NCI-H1694 (cell line): ENCODE results near the gene C1QL1.

Experiments
- DNase-seq: peaks from one replicate; lab custom pipeline; 2025; lab: John Stamatoyannopoulos, UW

C1QL1 gene

DNA sequence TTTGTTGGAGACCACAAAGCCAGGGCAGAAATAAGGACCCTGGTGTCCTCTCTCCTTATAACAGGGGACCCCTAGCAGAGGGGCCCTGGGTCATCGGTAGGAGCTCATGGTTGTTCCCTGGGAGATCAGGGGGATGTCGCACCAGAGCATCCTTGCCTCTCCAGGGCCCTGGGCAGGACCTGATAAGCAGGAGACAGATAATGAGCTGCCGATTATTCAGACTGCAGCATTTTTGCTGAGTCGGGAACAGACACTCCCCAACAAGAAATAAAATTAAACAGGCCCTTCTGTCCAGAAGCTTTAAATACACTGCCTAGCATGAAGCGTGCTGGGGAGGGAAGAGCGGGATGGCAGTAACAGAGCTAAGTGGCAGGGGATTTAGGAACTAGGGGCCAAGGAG, 37.4 kb downstream of the C1QL1 start:
- DNase-seq, result no peak

- no peak for DNase-seq
These were observed 39.0 kb downstream of the C1QL1 start for GRCh38 chr17:44928950-44929720.

DNA sequence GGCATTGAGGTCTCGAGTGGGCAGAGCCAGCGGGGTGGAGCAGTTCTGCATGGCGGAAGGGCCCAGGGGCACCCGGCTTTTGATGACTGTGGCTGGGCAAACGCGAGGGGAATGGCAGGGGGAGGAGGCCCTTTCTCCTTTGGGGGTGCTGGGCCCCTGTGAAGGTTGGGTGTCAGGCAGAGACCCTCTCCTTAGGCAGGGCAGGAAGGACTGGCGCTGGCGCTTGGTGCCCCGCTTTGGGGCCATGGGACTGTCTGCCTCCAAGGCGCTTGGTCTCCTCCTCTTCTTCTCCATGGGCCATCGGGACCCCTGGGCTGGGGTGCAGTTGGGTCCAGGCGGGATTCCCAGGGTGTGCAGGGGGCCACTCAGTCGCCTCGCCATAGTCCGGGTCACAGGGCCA, 40.0 kb downstream of the C1QL1 start:
- no peak for DNase-seq

DNA sequence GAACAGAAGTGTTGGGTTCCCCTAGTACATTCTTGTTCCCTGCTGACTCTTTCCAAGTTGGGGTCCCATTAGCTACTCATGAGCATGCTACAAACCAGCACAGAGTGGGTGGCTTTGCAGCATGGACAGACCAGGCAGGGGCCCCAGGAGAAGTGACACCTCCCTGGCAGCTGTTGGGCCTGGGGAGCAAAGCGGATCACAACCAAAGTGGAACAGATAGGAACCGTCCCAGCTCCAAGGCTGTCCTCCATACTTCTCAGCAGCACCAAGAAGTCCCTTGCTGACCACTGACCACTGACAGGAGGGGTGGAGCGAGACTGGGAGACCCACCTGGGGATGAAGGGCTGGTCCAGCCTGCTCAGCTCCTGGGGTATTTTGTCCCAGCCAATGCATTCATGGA, 40.4 kb downstream of the C1QL1 start:
- no peak for DNase-seq

GRCh38 chr17:44926821-44927525, 41.1 kb downstream of the C1QL1 start:
- DNase-seq, result no peak

DNA sequence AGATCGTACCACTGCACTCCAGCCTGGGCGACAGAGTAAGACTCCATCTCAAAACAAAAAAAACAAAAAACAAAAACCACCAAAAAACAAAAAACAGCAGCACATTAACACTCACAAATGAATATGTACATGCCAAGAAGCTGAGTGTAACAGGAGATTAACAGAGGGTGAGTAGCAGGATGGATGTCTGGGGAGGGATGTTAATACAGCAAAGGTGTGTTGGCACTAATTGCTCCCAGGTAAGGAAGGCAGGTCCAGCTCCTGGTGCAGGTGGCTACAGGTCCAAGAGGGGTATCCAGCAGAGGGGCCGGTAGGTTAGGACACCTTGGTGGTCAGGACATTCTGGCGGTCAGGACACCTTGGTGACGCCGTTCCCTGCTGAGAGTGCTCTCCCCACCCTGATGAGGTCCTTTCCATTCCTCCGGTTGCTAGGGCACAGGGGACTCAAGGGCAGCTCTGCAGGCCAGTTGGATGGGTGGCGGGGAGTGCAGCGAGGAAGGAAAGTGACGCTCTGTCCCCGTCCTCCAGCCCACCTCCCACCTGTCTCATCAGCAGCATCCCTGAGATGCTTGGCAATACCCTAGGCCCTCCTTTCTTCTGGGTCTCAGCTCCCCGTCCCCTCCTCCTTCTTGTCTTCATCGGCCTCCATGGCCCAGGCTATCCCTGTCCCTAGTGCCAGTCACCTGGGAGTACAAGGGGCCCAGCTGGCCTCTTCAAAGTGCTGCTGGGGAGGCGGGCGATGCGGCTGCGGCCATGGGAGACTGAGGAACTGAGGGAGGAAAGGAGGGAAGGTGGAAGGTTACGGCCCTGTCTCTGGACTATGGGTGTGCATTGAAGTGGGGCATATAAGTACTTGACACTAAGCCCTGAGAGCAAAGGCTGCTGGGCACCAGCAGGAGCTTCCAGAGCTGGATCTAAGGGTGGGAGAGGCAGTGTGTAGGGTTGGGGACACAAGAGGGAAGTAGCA, 42.1 kb downstream of the C1QL1 start:
- no peak for DNase-seq

GRCh38 chr17:44924107-44924544, 44.0 kb downstream of the C1QL1 start:
- no peak for DNase-seq

DNA sequence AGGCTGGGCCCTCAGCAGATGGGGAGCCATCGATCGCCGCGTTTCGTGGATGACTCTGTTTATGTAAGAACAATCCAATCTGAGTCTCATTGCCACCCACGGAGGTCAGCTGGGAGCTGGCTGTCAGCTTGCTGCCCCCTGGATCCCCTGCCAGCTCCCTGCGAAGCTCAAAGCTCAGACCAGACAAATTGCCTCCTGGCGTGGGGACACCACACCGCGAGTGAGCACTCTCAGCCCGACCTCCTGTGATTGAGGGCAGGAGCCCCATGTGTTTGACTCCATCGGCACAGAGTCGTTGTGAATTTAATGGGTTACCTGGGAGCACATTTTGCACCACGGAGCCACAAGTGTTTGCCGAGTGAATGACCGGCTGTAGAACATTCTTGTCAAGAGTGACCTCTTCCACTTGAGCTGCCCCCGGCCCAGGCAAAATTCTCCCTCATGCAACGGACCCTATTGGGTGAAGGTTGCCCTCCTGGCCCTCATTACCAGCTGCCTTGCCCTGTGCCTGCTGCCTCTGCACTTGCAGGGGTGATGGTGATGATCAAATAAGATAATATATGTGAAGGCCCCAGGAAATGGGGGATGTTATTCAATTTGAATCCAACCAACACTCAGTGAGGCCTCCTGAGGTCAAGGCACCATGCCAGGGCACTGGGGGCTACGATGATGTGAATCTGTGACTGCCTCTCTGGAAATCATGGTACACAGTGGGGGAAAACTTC, 45.2 kb downstream of the C1QL1 start:
- no peak for DNase-seq

DNA sequence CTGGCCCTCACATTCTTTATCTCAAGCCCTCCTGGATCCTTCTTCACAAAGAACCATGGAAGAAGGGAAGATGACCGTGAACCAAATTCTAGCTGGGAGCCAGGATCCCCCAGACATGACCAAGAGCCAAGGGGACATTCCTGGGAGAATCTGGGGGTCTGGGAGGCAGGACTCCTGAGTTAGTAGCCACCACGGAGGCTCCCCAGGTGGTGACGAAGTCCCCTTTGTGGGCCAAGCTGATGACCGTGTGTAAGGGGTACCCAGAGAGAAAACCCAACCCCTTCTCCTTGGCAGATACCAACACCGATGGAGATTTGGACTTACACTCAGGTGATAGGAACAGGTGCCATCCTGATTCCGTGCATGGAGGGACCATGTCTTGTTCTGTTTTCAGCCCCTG, 46.0 kb downstream of the C1QL1 start:
- DNase-seq, result no peak

DNA sequence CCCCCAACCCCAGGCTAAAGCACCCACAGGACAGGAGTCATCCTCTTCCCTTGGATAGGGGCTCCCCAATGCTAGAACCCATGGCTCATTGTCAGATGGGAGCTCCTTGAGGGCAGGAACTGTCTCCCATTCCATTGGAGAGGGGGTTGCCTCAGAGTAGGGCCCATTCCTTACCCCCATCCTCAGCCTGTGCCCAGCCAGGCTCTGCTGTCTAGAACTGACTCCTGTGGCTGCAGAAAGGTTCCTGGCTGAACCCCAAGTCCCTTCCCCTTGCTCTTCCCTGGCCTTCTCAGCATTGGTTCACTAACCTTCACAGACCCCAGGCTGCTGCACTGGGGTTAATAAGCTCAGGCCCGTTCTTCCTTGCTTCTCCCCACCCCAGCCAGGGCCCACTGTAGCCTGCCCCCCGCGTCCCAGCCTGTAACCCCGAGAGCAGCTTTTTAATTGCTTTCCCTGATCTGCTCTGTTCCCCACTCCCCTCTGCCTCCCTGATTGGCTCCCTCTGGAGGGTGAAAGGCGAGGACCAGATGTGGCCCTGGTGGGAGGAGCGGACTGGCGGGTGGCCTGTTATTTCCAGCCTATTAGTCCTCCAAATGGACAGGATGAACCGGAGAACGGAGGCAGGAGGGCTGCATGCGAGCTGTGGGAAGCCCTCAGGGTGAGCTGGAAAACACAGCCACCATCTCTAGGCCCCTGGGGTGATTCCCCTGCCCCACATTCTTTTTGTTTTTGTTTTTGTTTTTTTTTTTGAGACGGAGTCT, 46.8 kb downstream of the C1QL1 start:
- DNase-seq, result peak; percentile 55

- DNase-seq, result no peak
These were observed 47.5 kb downstream of the C1QL1 start for GRCh38 chr17:44920565-44920940.

DNA sequence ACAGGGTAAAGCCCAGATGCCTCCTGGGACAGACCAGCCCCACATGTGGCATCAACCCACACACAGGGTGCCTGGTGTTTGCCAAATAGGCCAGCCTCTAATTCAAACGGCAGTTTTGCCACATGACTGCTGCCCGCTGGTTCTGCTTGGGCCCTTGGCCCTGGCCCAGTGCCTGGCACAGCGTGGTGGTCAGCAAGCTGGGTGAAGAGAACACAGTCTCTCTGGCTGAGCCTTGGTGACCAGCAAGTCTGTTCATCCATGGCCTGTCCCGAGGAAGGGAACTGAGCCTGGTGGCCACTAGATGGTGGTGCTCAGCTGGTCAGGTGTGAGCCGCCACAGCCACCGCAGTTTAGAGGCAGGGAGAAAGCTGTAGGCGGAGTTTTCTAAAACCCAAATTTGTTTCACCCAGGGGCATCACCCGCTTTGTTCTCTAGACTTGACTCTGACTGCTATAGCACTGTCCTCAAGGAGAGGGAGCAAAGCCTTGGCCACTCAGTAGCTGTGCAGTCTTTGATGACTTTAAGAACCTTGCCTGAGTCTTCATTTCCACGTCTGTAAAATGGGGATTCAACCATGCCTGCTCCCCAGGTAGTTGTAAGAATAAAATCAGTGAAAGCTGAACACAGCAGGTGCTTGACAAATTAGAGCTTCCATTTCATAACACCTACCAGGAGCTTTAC, 48.1 kb downstream of the C1QL1 start:
- DNase-seq, result peak; percentile 38

DNA sequence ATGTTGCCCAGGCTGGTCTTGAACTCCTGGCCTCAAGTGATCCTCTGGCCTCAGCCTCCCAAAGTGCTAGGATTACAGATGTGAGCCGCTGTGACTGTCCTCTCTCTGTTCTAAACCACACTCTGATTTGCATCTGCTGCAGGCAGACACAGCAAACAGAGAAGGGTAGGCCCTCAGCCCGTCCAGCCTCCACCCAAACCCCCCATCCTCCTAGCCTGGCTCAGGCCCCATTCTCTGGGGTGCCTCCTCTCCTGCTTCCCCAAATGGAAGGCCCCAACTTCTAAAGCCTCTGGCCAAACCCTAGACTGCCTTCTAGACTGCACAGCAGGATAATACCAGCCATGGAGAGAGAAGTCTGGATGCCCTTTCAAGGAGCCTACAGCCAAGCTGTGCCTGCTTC, 48.7 kb downstream of the C1QL1 start:
- no peak for DNase-seq

DNA sequence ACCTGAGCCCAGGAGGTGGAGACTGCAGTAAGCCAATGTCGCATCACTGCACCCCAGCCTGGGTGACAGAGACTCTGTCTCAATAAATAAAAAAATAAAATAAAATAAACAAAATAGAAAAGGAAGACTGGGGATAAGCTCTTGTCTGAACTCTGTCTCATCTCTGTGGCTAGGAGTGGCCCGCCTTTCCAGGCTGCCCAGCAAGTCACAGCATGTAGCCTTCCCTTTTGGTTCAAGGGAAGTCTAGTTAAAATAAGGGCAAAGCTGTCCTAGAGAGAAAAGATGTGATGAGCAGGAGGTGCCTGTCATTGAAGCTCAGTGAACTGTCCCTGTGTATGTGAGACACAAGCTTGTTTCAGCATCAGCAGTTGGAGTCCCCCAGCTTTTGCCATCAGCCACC, 50.1 kb downstream of the C1QL1 start:
- no peak for DNase-seq

DNA sequence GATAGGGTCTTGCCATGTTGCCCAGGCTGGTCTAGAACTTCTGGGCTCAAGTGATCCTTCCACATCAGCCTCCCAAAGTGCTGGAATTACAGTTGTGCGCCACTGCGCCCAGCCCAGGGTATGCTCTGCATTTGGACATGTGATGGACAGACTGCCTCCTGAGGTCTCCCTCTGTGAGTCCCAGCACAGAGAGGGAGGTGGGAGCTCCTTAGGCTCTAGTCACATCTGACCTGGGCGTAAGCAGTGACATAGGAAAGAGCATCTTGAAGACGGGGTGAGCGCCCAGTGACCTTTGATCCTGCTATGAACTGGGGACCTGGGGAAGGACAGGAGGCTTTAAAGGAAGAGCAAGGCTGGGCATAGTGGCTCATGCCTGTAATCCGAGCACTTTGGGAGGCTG, 50.6 kb downstream of the C1QL1 start:
- no peak for DNase-seq

- no peak for DNase-seq
These were observed 51.3 kb downstream of the C1QL1 start for GRCh38 chr17:44916781-44917241.

DNA sequence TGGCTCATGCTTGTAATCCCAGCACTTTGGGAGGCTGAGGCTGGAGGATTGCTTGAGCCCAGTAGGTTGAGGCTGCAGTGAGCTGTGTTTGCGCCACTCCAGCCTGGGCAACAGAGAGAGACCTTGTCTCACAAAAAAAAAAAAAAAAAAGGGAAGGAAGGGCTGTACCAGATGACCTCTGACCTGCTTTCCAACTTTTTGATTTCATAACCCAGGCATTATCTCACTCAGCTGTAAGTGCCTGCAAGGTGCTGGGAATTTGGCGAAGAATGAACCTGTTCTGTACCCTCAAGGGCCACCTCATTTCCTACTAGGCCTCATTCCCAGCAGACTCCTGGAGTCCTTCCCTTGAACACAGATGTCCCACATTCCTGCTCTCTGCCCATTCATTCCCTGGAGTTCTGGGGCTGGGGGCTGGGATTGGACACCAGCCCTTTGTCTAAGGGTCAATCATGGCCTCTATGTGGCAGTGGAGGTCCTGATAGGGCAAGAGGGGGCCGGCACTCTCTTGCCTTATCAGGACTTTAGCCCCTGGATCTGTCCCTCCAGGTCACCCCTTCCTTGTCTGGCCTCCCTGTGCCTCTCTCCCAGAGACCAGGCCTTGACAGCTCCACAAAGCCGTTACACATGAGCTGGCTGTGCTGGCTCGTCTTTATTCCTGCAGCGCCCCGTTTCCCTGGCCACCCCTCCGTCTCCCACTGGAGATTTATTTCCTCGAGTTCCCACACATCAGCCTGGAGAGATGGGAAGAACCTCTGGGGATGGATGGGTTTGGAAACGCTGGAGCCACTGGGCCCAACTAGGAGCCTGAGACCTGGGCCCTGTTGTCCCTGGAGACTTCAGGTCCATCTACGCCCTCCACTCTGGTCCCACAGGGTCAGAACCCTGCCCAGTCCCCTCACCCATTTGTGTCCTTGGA, 52.0 kb downstream of the C1QL1 start:
- DNase-seq, result no peak

DNA sequence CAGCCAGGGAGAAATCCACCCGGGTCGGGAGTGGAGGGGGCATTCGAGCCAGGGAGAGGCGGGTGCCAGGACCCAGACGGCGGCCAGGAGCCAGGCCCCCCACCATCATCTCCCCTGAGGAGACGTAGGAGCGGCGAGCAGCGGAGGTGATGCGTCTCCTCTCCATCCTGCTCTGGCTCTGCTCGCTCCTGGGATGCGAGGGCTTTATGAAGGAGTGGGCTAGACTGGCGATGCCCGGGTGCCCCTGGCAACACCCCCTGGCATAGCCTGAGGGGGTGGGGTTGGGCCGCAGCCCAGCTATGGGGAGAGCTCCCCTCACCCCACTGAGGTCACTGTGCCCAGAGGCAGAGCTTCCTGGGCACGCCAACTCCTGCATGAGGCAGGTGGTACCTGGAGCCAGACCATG, 52.8 kb downstream of the C1QL1 start, which contains the start of gene GFAP:
TSS of gene GFAP (minus strand) at position 180 of the 406 bp plus-strand sequence. CDS start at position 166, 14 bp downstream.
- DNase-seq, result no peak

DNA sequence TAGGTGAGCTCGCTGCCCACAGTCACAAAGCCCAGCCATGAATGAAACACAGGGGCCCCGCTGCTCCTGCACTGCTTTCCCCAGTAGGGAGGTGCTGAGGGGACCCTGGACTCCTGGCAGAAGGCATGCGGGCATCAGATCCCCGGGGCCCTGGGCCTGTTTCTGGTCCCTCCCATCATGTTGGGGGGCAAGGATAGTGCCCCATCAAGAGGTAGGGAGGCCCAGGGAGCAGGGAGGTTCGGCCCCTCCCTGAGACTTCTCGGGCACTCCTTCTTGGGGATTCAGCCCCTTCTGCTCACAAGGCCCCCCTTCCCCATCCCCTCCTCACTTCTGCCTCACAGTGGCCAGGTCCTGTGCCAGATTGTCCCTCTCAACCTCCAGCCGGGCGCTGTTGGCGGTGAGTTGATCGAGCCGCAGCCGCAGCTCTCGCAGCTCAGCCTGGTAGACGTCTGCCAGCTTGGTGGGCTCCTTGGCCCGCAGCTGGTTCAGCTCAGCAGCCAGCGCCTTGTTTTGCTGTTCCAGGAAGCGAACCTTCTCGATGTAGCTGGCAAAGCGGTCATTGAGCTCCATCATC, 53.3 kb downstream of the C1QL1 start:
- no peak for DNase-seq
